HG03354 (cell line): ENCODE data around the gene RHOBTB3.

ENCODE experiments used
- ATAC-seq: cut with Tn5 transposase; IDR thresholded peaks from one replicate; pipeline ENCODE4 v1.9.1; 2021; ENCODE audit warnings: mild to moderate bottlenecking; ENCODE audit not compliant: unreplicated experiment, poor library complexity, severe bottlenecking

RHOBTB3 gene

DNA sequence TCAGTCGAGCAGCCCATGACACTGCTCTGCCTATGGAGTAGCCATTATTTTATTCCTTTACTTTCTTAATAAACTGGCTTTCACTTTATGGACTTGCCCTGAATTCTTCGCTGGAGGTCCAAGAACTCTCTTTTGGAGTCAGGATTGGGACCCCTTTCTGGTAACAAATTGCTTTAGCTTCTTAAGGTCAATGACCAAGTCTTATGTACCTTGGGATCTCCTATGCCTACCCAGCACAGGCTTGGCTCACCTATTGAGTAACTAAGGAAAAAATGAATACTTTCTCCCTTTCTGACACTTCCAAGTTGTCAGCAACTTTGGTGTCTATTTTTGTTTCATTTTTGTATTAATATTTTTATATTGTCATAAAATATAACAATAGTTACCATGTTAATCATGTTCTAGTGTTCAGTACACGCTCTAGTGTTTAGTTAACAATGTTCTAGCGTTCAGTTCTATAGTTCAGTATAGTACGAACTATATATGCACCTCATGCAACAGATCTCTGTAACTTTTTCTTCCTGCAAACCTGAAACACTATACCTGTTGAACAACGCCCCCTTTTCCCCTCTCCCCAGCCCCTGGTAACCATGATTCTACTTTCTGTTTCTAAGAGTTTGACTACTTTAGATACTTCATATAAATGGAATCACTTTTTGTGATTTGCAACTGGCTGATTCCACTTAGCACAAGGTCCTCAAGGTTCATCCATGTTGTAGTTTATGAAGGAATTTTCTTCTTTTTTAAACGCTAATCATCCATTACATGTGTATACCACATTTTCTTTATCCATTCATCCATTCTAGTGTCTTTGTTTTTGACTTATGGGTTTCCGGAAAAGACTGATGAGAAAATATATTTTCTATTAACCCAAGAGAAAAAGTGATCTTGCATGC lies 1.8 kb upstream of the RHOBTB3 start:
- ATAC-seq = no peak

GRCh38 chr5:95730011-95730700 lies 980 bp upstream of the RHOBTB3 start:
- ATAC-seq = no peak

DNA sequence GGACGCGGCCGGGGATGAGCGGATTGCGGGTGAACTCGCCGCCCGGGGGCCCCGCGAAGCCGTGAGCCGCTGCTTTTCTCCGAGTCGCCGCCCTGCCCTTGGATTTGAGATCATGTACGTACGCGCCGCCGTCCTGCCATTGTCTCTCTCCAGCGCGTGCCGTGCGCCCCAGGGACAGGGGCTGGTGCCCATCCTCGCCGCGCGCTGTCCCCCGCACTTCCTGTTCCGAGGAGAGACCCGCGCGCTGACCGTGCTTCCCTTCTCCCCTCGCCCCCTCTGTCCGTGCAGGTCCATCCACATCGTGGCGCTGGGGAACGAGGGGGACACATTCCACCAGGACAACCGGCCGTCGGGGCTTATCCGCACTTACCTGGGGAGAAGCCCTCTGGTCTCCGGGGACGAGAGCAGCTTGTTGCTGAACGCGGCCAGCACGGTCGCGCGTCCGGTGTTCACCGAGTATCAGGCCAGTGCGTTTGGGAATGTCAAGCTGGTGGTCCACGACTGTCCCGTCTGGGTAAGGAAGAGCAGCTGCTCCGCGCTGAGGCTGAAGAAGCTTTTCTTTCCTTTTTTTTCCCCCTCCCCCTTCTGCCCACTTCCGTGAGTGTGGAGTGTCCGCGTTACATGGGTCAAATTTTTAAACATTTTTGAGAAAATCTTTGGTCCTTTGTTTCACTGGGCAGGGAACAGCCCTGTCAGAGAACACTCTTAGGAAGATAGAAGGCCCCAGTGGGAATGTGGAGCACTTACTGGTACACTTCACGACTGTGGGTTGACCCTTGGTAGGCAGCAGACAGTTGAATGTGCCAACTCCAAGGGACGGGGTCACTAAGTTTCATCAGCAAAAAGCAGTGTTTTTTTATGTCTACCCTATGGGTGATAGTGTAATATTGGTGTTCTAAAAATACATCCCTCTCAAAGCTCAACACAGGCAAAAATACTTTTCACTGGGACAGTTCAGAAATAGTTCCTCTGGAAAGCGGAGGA lies 727 bp downstream of the RHOBTB3 start:
- ATAC-seq = peak; percentile 40

DNA sequence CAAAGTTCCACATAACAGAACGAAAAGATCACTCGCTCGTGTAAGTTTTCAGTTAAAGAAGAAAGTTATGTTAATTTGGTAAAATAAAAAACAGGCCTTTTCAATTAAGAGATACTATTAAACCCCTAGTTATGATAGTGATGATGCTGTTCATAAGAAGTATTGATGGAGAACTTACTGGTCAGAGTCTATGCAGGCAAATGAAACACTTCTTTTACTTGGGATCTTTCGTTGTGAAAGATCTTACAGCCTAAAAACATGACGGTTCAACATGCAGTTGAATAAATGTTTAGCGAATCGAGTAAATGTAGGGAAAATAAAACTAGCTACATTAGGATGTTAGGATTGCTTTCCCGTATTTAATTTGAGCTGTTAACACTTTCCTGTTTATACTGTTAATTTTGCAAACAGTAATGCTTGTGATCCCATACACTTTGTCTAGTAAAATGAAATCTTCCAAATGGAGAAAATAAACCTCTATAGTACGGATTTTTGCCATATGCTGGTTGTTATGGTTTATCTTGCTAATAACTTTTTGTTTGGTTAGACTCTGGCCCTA lies 2.0 kb downstream of the RHOBTB3 start:
- ATAC-seq = no peak

- ATAC-seq = no peak
Measured at GRCh38 chr5:95734187-95734586, 3.1 kb downstream of the RHOBTB3 start.

GRCh38 chr5:95734906-95735305 lies 3.8 kb downstream of the RHOBTB3 start:
- no peak for ATAC-seq

DNA sequence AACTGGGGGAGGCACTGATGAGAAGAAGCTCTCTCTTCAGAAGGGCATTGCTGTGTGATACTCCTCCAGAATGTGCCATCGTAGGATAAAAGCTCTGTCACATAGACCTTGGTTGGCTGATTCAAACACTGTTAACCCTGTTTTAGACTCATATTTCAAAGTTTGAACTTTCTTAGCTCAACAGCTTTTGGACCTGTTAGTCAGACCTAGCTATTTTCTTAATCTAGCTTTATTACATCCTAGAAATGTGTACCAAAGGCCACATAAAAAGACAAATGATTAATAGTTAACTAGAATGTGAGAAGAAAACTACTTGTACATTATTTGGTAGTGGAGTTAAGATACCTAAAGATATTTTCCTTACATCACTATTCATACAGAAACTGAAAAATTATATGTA lies 4.3 kb downstream of the RHOBTB3 start:
- no peak for ATAC-seq

DNA sequence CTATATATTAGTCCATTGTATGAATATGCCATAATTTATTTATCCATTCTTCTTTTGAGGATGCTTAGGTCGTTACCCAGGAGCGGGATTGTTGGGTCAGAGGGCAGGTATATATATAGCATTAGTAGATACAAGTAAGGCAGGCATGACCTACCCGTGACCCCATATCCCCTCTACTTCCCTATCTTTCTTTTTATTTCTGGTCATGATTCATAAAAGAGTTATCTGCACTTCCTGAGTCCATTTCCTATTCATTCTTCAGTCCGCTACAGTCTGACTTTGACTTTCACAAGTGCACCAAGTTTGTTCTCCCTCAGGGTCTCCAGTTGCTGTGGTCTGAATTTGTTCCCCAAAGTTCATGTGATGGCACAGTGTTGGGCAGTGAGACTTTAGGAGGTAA lies 6.9 kb downstream of the RHOBTB3 start:
- ATAC-seq = no peak

GRCh38 chr5:95738834-95739233 lies 7.7 kb downstream of the RHOBTB3 start:
- ATAC-seq = no peak

- no peak for ATAC-seq
Measured at GRCh38 chr5:95739857-95740256, 8.7 kb downstream of the RHOBTB3 start.

GRCh38 chr5:95741458-95741857 lies 10.3 kb downstream of the RHOBTB3 start:
- no peak for ATAC-seq

GRCh38 chr5:95743232-95743631 lies 12.1 kb downstream of the RHOBTB3 start:
- no peak for ATAC-seq

DNA sequence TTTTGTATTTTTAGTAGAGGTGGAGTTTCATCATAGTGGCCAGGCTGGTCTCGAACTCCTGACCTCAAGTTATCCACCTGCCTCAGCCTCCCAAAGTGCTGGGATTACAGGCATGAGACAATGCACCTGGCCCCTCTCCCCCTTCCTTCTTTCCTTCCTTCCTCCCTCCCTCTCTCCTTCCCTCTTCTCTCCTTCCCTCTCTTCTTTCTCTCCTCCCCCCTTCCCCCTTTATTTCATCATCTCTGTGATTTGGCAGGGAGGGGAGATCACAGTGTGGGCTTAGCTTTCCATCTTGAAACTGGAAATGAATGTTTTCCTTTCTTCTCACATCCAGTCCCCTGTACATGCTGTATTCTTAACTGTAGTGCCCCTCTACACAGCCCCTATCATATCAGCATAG lies 12.7 kb downstream of the RHOBTB3 start:
- ATAC-seq = no peak

GRCh38 chr5:95746194-95746593 lies 15.1 kb downstream of the RHOBTB3 start:
- ATAC-seq = no peak

- ATAC-seq = no peak
Measured at GRCh38 chr5:95746722-95747679, 15.9 kb downstream of the RHOBTB3 start.

DNA sequence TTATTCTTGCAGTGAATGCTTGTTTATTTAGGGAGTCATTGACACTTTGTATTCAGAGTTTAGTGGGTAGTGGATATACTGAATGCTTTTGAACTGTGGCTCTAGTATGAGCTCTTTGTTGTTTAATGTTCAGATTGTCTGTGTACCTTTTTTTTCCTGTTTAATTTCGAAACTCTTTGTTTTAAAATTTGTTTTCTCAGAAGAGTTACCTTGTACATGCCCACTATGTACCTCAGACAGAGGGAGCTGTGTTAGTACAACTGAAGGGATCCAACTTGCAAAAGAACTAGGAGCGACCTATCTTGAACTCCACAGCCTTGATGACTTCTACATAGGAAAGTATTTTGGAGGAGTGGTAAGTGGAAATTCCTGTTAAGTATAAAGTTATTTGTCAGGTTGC lies 17.0 kb downstream of the RHOBTB3 start:
- no peak for ATAC-seq

- ATAC-seq = no peak
Measured at GRCh38 chr5:95754545-95754944, 23.4 kb downstream of the RHOBTB3 start.

DNA sequence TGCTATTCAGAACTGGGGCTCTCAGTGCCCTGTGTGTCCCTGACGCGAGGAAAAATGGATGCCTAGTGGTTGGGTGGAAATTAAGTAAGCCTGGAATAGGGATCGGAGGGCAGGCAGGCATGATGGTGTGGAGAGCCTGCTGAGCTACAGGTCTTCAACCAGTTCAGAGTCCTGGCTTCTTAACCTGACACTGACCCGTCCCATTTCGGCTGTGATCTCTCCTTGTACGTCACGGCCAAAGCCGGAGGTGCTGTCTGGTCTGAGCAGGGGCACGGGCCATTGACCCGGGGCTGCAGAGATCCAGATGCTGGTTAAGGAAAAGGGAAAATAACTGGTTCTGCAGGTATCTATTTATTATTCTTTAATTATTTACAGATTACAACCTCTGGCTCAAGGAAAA lies 27.9 kb downstream of the RHOBTB3 start:
- no peak for ATAC-seq

DNA sequence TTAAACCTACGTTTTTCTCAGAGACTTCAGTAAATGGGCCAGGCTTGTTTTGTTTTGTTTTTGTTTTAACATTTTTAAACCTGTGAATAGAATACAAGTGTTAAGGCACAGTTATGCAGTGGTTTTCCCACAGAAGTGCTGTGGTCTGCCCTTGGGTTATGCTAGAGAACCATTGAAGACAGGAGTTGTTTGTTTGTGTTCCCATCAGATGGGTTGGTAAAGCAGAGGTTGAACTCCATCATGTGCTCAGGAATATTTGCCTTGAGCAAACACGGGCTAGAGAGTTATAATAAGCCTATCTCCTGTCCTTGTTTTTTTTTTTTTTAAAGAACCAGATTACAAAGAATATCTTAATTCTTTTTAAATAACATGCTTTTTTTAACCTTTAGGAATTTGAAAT lies 28.5 kb downstream of the RHOBTB3 start:
- no peak for ATAC-seq
